Upper lobe of left lung (tissue), 4 donors: ENCODE data around the gene EPS8.

ENCODE experiments used
- CTCF ChIP-seq, 6 experiments: fragments of 450-650 bp in 4 of 6; fragments of 200-600 bp in 2 of 6; sonication (generic) in 2 of 6; IDR thresholded peaks; one replicate each; pipeline ENCODE4 v1.5.1; 2016 to 2019; ENCODE audit warnings: antibody characterized with exemption in 6 of 6
- POLR2A ChIP-seq, 4 donors: fragments of 450-650 bp; IDR thresholded peaks; one replicate each; pipeline ENCODE4 v1.5.1; 2016 to 2017; ENCODE audit warnings: antibody characterized with exemption in 4 of 4, mild to moderate bottlenecking in 2 of 4

GRCh38 chr12:15677726-15678201, 111.4 kb downstream of the EPS8 start:
- no peak for TF ChIP-seq POLR2A (IDR thresholded peaks at IDR 0.05)
- TF ChIP-seq CTCF (IDR thresholded peaks at IDR 0.05) = no peak
